HepG2 (cell line): Measurements from ENCODE around the gene RRBP1. TPM values are rescaled to one million over a fixed set of nuclear protein-coding genes. Genes with fewer than 3 reads are reported as not detected.

Source experiments
- ATAC-seq: fragments of 200-7000 bp; cut with Tn5 transposase; 3 replicates; pipeline ENCODE4 v1.9.1; 2020; ENCODE audit warnings: mild to moderate bottlenecking, moderate library complexity
- BruUV-seq: library from RNA; stranded (reverse); fragments of 400-500 nt; replicated peaks from 2 replicates; lab custom pipeline; 2021; lab: Mats Ljungman, UMichigan
- CTCF ChIA-PET: fragments of 300-600 bp; formaldehyde crosslinking; extraction: SDS; loops from one replicate; lab custom pipeline; 2021; ENCODE audit warnings: low total read pairs, inconsistent platforms, low intra/inter-chr PET ratio; lab: Yijun Ruan, JAX
- POLR2A ChIA-PET: fragments of 350-600 bp; sonication (Branson Sonifier 250); formaldehyde crosslinking; loops from one replicate; lab custom pipeline; 2020; ENCODE audit warnings: antibody characterized with exemption, inconsistent platforms; lab: Yijun Ruan, JAX
- DNase-seq: peaks from one replicate; pipeline ENCODE4 v3.0.0-alpha.2; 2015; ENCODE audit warnings: low spot score
- FAIRE-seq: peaks from 3 replicates; lab custom pipeline; 2011; peaks lifted over from hg19 to GRCh38; lab: Jason Lieb, UNC
- H2AFZ ChIP-seq: one replicate; pipeline ENCODE4 v1.6.1; 2011; ENCODE audit warnings: low read length, inconsistent platforms
- H3K27ac ChIP-seq: fragments of 300-600 bp; 3 replicates; pipeline ENCODE4 v1.8.0; 2011; ENCODE audit warnings: mixed run types, mild to moderate bottlenecking, mixed read lengths, low read length, inconsistent platforms; ENCODE audit not compliant: insufficient read depth; ENCODE audit errors: extremely low read length
- H3K27me3 ChIP-seq, 2 experiments: fragments of 200-600 bp in 1 of 2; 2 replicates in 1 of 2; 3 replicates in 1 of 2; pipeline versions ENCODE4 v1.6.0 to v1.8.0; 2011; ENCODE audit warnings: low read length in 2 of 2, mild to moderate bottlenecking in 2 of 2, moderate library complexity in 2 of 2, inconsistent platforms in 1 of 2; ENCODE audit not compliant: insufficient read depth in 2 of 2, control insufficient read depth in 1 of 2
- H3K36me3 ChIP-seq, 2 experiments: fragments of 200-600 bp in 1 of 2; replicated peaks in 1 of 2; 2 replicates in 1 of 2; 3 replicates in 1 of 2; pipeline versions ENCODE4 v1.5.1 to v1.8.0; 2011; ENCODE audit warnings: low read length in 2 of 2, inconsistent platforms in 1 of 2; ENCODE audit not compliant: insufficient read depth in 2 of 2, control insufficient read depth in 1 of 2
- H3K4me1 ChIP-seq: 2 replicates; pipeline ENCODE4 v1.5.1; 2012; ENCODE audit warnings: low read length, inconsistent platforms; ENCODE audit not compliant: insufficient read depth
- H3K4me2 ChIP-seq: 2 replicates; pipeline ENCODE4 v1.6.0; 2011; ENCODE audit warnings: low read depth, low read length, inconsistent platforms
- H3K4me3 ChIP-seq, 3 experiments: fragments of 200-600 bp in 1 of 3; sonication (generic), shearing (Covaris generic) in 1 of 3; replicated peaks in 1 of 3; 2 replicates each; pipeline ENCODE4 v1.5.1; 2011 to 2016; ENCODE audit warnings: low read length in 3 of 3, inconsistent platforms in 2 of 3, low read depth in 2 of 3, mild to moderate bottlenecking in 2 of 3, control low read depth in 1 of 3, mixed read lengths in 1 of 3; ENCODE audit not compliant: insufficient read depth in 1 of 3
- H3K79me2 ChIP-seq: one replicate; pipeline ENCODE4 v1.6.1; 2011; ENCODE audit warnings: low read length, inconsistent platforms; ENCODE audit not compliant: insufficient read depth
- H3K9ac ChIP-seq: 2 replicates; pipeline ENCODE4 v1.6.0; 2011; ENCODE audit warnings: mild to moderate bottlenecking, low read depth, low read length, inconsistent platforms; ENCODE audit not compliant: insufficient read depth
- H3K9me3 ChIP-seq: 2 replicates; pipeline ENCODE4 v1.5.1; 2012; ENCODE audit warnings: mild to moderate bottlenecking, low read length
- H4K20me1 ChIP-seq: 2 replicates; pipeline ENCODE4 v1.6.0; 2011; ENCODE audit warnings: inconsistent platforms, mild to moderate bottlenecking, low read length, moderate library complexity; ENCODE audit not compliant: insufficient read depth
- CEBPB ChIP-seq: IDR thresholded peaks from 2 replicates; pipeline ENCODE4 v1.6.1; 2011; ENCODE audit warnings: low read depth, low read length, improper control_type of control experiment, borderline replicate concordance
- CEBPG ChIP-seq: IDR thresholded peaks from 2 replicates; pipeline ENCODE4 v1.6.1; 2016
- CHD2 ChIP-seq: IDR thresholded peaks from 2 replicates; pipeline ENCODE4 v1.6.1; 2011; ENCODE audit warnings: low read depth, low read length, improper control_type of control experiment
- ERF ChIP-seq: IDR thresholded peaks from 2 replicates; pipeline ENCODE4 v1.6.1; 2018; ENCODE audit warnings: missing biosample characterization, missing genetic modification reagents
- HNRNPK ChIP-seq: fragments of 200-400 bp; formaldehyde crosslinking; IDR thresholded peaks from 2 replicates; pipeline ENCODE4 v1.6.1; 2018; ENCODE audit warnings: low read length, low read depth, moderate library complexity, mild to moderate bottlenecking; ENCODE audit not compliant: poor library complexity, severe bottlenecking
- RFX3 ChIP-seq: IDR thresholded peaks from 2 replicates; pipeline ENCODE4 v1.6.1; 2016; ENCODE audit warnings: missing biosample characterization, missing genetic modification reagents
- TEAD3 ChIP-seq: optimal IDR thresholded peaks from 2 replicates; pipeline ENCODE3; 2016; ENCODE audit warnings: borderline replicate concordance
- ZFP41 ChIP-seq: sonication (generic); formaldehyde crosslinking; IDR thresholded peaks from 2 replicates; pipeline ENCODE4 v1.4.0; 2020; ENCODE audit warnings: mild to moderate bottlenecking, missing genetic modification reagents, borderline replicate concordance
- ZNF333 ChIP-seq: sonication (generic); formaldehyde crosslinking; IDR thresholded peaks from 2 replicates; pipeline ENCODE4 v1.4.0; 2020; ENCODE audit warnings: mild to moderate bottlenecking, missing genetic modification reagents, borderline replicate concordance
- ZNF350 ChIP-seq: sonication (generic); formaldehyde crosslinking; IDR thresholded peaks from 2 replicates; pipeline ENCODE4 v1.4.0; 2020; ENCODE audit warnings: mild to moderate bottlenecking, low read depth, missing genetic modification reagents, borderline replicate concordance
- ZNF589 ChIP-seq: sonication (generic); formaldehyde crosslinking; conservative IDR thresholded peaks from 2 replicates; pipeline ENCODE4 v1.8.0; 2022; ENCODE audit warnings: mild to moderate bottlenecking, moderate library complexity, missing genetic modification reagents
- WGBS: methylation state at CpG from one replicate; pipeline ENCODE4 v1.1.6; 2017; ENCODE audit warnings: low lambda C conversion rate; 5-methylcytosine and 5-hydroxymethylcytosine counted together
- in situ Hi-C: cut with HindIII; loops from 2 replicates; pipeline ENCODE4 v1.10.0; 2017; ENCODE audit warnings: low pct_unique_long_range_greater_than_20kb; ENCODE audit not compliant: extremely low pct_ligation_motif_present
- intact Hi-C: fragments of 100-400 bp; cut with micrococcal nuclease; formaldehyde crosslinking; loops from one replicate; pipeline ENCODE4 v1.10.0; 2022; ENCODE audit not compliant: unreplicated experiment
- polyA plus RNA-seq, 8 experiments: library from polyadenylated mRNA; depleted of rRNA in 3 of 8; stranded (reverse) in 7 of 8; unstranded in 1 of 8; fragments of >200 nt; fragmentation: Illumina TruSeq in 4 of 8; extraction: Trizol in 4 of 8; gene quantifications; 2 replicates each; pipeline versions ENCODE4 v1.2.1 to v1.2.3, GENCODE V29; 2011 to 2016; ENCODE audit warnings: low read depth in 4 of 8, missing spikeins in 1 of 8, mixed read lengths in 1 of 8; ENCODE audit not compliant: insufficient read depth in 1 of 8
- total RNA-seq, 5 experiments: library from RNA; depleted of rRNA; stranded (reverse); fragments of >200 nt; fragmentation: Illumina TruSeq; extraction: Trizol; gene quantifications; 2 replicates each; pipeline ENCODE4 v1.2.3, GENCODE V29; 2016; ENCODE audit warnings: low read depth in 1 of 5
- TF ChIP-seq, protein P1 (sequence below): sonication (generic); formaldehyde crosslinking; IDR thresholded peaks from 2 replicates; pipeline ENCODE4 v1.5.1; 2020; ENCODE audit warnings: mild to moderate bottlenecking, missing genetic modification reagents, borderline replicate concordance
- TF ChIP-seq, protein P2 (sequence below): sonication (generic); formaldehyde crosslinking; IDR thresholded peaks from 2 replicates; pipeline ENCODE4 v1.8.1; 2023; ENCODE audit warnings: mild to moderate bottlenecking, inconsistent platforms, moderate library complexity, missing genetic modification reagents, borderline replicate concordance
- TF ChIP-seq, protein P3 (sequence below), 2 experiments: sonication (generic) in 1 of 2; formaldehyde crosslinking in 1 of 2; IDR thresholded peaks; 2 replicates each; pipeline versions ENCODE4 v1.5.1 to v1.6.1; 2011 to 2020; ENCODE audit warnings: borderline replicate concordance in 1 of 2, low read depth in 1 of 2, low read length in 1 of 2, mild to moderate bottlenecking in 1 of 2, missing genetic modification reagents in 1 of 2, moderate library complexity in 1 of 2

RRBP1 gene
- total and polyA plus RNA-seq, 2 of the 13 experiments (the other 11 are each of a cell fraction or from before 2014, with no cell fraction given): 150 to 222 TPM

DNA sequence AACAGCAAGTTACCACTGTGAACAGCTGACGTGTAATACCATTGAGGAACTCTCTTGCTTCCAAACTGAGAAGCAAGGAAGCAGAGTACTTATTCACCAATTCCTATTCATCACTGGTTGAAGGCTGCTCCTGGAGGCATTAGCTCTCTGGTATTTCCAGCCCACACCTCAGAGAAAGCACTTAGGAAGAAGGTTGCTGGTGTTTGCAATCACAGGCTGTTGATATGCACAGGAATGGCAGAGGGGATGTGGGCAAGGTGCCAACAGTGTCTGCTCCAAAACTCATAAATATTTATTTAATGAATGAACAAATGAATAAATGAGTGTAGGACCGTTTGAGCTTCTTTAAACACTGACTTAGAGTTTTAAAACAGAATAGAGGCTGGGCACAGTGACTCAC, 6.9 kb upstream of the RRBP1 start (continued):
- no peak for TF ChIP-seq HNRNPK

DNA sequence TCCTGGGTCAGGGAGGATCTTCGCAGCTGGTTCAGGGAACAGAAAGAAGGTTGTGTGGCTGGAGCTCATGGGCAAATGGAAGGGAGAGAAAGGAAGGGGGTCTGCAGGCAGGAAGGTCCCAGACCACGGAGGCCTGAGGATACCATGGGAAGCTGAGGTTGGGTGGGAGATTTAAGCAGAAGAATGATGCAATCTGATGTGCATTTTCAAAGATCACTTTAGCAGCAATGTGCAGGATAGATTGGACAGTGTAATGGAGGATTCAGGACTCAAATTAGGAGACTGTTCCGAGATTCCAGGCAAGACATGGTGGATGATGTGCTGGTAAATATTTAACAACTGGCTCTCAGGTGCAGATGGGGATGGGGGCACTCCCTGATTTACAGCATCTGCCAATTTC, 5.8 kb upstream of the RRBP1 start:
- no peak for DNase-seq
- POLR2A ChIA-PET: interaction anchor here (0.6 to 3.8 kb wide), 2 partner anchors 21 to 22 kb away, joined by 8 to 13 read pairs; no protein-coding TSS in a partner anchor
- CTCF ChIA-PET: no interaction called here
- TF ChIP-seq, protein P1, sequence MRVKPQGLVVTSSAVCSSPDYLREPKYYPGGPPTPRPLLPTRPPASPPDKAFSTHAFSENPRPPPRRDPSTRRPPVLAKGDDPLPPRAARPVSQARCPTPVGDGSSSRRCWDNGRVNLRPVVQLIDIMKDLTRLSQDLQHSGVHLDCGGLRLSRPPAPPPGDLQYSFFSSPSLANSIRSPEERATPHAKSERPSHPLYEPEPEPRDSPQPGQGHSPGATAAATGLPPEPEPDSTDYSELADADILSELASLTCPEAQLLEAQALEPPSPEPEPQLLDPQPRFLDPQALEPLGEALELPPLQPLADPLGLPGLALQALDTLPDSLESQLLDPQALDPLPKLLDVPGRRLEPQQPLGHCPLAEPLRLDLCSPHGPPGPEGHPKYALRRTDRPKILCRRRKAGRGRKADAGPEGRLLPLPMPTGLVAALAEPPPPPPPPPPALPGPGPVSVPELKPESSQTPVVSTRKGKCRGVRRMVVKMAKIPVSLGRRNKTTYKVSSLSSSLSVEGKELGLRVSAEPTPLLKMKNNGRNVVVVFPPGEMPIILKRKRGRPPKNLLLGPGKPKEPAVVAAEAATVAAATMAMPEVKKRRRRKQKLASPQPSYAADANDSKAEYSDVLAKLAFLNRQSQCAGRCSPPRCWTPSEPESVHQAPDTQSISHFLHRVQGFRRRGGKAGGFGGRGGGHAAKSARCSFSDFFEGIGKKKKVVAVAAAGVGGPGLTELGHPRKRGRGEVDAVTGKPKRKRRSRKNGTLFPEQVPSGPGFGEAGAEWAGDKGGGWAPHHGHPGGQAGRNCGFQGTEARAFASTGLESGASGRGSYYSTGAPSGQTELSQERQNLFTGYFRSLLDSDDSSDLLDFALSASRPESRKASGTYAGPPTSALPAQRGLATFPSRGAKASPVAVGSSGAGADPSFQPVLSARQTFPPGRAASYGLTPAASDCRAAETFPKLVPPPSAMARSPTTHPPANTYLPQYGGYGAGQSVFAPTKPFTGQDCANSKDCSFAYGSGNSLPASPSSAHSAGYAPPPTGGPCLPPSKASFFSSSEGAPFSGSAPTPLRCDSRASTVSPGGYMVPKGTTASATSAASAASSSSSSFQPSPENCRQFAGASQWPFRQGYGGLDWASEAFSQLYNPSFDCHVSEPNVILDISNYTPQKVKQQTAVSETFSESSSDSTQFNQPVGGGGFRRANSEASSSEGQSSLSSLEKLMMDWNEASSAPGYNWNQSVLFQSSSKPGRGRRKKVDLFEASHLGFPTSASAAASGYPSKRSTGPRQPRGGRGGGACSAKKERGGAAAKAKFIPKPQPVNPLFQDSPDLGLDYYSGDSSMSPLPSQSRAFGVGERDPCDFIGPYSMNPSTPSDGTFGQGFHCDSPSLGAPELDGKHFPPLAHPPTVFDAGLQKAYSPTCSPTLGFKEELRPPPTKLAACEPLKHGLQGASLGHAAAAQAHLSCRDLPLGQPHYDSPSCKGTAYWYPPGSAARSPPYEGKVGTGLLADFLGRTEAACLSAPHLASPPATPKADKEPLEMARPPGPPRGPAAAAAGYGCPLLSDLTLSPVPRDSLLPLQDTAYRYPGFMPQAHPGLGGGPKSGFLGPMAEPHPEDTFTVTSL: no peak
- TF ChIP-seq, protein P2, sequence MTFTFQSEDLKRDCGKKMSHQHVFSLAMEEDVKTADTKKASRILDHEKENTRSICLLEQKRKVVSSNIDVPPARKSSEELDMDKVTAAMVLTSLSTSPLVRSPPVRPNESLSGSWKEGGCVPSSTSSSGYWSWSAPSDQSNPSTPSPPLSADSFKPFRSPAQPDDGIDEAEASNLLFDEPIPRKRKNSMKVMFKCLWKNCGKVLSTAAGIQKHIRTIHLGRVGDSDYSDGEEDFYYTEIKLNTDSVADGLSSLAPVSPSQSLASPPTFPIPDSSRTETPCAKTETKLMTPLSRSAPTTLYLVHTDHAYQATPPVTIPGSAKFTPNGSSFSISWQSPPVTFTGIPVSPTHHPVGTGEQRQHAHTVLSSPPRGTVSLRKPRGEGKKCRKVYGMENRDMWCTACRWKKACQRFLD (CRISPR knock-in tag): no peak
- TF ChIP-seq ZNF350 (CRISPR knock-in tag): no peak
- TF ChIP-seq ERF (CRISPR knock-in tag): no peak
- peak; percentile 27; the same call in 1 of the 2 replicates for TF ChIP-seq CEBPG (CRISPR knock-in tag)
- TF ChIP-seq, protein P3, sequence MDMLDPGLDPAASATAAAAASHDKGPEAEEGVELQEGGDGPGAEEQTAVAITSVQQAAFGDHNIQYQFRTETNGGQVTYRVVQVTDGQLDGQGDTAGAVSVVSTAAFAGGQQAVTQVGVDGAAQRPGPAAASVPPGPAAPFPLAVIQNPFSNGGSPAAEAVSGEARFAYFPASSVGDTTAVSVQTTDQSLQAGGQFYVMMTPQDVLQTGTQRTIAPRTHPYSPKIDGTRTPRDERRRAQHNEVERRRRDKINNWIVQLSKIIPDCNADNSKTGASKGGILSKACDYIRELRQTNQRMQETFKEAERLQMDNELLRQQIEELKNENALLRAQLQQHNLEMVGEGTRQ (IDR thresholded peaks at IDR 0.05; ENCODE audit: low read depth, low read length): no peak
- TF ChIP-seq, protein P3 (CRISPR knock-in tag; IDR thresholded peaks at IDR 0.05; ENCODE audit: borderline replicate concordance): no peak
- no peak for TF ChIP-seq TEAD3 (CRISPR knock-in tag)
- TF ChIP-seq ZNF333: no peak
- TF ChIP-seq CHD2: no peak
- peak; percentile 56; the same call in 1 of the 2 replicates for TF ChIP-seq CEBPB
- TF ChIP-seq ZFP41 (CRISPR knock-in tag): 0 out of 2 replicates have a peak, but pooled peaks have one; percentile 28
- no peak for TF ChIP-seq RFX3 (CRISPR knock-in tag)
- no peak for TF ChIP-seq ZNF589

More for the DNA sequence above, 5.8 kb upstream of the RRBP1 start:
- FAIRE-seq: no peak
- no peaks in the 10 kb centered on the region for H3K36me3 ChIP-seq
- 36% methylated on average over 3 of the region's 3 CpGs for WGBS
- H3K4me3 ChIP-seq: no peak overlapping the region
- H3K79me2 ChIP-seq: no peaks in the 10 kb centered on the region
- H3K27ac ChIP-seq: no peak overlapping the region
- intact Hi-C loops: no loop called here
- in situ Hi-C loops: no loop called here
- H3K4me1 ChIP-seq: peaks cover 25% of the 10 kb centered on the region
- H4K20me1 ChIP-seq: no peaks in the 10 kb centered on the region
- H3K4me2 ChIP-seq: no peak overlapping the region
- H3K27me3 ChIP-seq: peaks cover 0 to 54% of the 10 kb centered on the region in 2 experiments; a peak in 4 of 5 replicates
- H2AFZ ChIP-seq: no peak overlapping the region
- no peak for ATAC-seq
- BruUV-seq: no TSS peak
- no peak overlapping the region for H3K9ac ChIP-seq
- peaks cover 22% of the 10 kb centered on the region; the same call in 1 of the 2 replicates for H3K9me3 ChIP-seq
